H1 (cell line): ENCODE results near the gene SMC2. TPM values are rescaled to one million over a fixed set of nuclear protein-coding genes. Genes with fewer than 3 reads are reported as not detected.

Experiments
- CTCF ChIA-PET: fragments of 300-600 bp; sonication (Branson Sonifier 250); formaldehyde crosslinking; loops from one replicate; lab custom pipeline; 2021; ENCODE audit not compliant: partially characterized antibody; lab: Charles Lee
- POLR2A ChIA-PET: fragments of 300-600 bp; sonication (Branson Sonifier 250); formaldehyde crosslinking; loops from one replicate; lab custom pipeline; 2021; ENCODE audit warnings: inconsistent platforms; ENCODE audit not compliant: partially characterized antibody; lab: Charles Lee
- DNase-seq, 2 experiments: peaks; one replicate each; pipeline versions ENCODE4 v3.0.0 to v3.0.0-alpha.2; 2010 to 2022; ENCODE audit warnings: low spot score in 2 of 2, low read depth in 1 of 2, mixed read lengths in 1 of 2
- FAIRE-seq: peaks from 2 replicates; lab custom pipeline; 2011; peaks lifted over from hg19 to GRCh38; lab: Jason Lieb, UNC
- H2AFZ ChIP-seq: 2 replicates; pipeline ENCODE4 v1.8.1; 2012; ENCODE audit warnings: low read length, inconsistent platforms
- H2AK5ac ChIP-seq: 2 replicates; pipeline ENCODE4 v1.6.1; 2013; ENCODE audit warnings: low read depth, low read length
- H2BK120ac ChIP-seq: replicated peaks from 2 replicates; pipeline ENCODE3; 2013; ENCODE audit warnings: low read depth, low read length, inconsistent platforms
- H2BK12ac ChIP-seq: 2 replicates; pipeline ENCODE4 v1.6.1; 2013; ENCODE audit warnings: low read depth, low read length
- H2BK15ac ChIP-seq: 2 replicates; pipeline ENCODE4 v1.6.1; 2013; ENCODE audit warnings: low read length
- H2BK20ac ChIP-seq: 2 replicates; pipeline ENCODE4 v1.6.1; 2013; ENCODE audit warnings: low read length
- H2BK5ac ChIP-seq: 2 replicates; pipeline ENCODE4 v1.6.1; 2013; ENCODE audit warnings: low read depth, low read length
- H3K14ac ChIP-seq: 2 replicates; pipeline ENCODE4 v1.6.1; 2013; ENCODE audit warnings: inconsistent platforms; ENCODE audit not compliant: insufficient read length
- H3K18ac ChIP-seq: 2 replicates; pipeline ENCODE4 v1.6.1; 2013; ENCODE audit warnings: low read length; ENCODE audit errors: extremely low read depth
- H3K23ac ChIP-seq: 2 replicates; pipeline ENCODE4 v1.6.1; 2013; ENCODE audit warnings: inconsistent platforms; ENCODE audit not compliant: insufficient read length
- H3K23me2 ChIP-seq: 2 replicates; pipeline ENCODE4 v1.6.1; 2013; ENCODE audit warnings: low read depth, low read length
- H3K27ac ChIP-seq: 2 replicates; pipeline ENCODE4 v1.6.1; 2011; ENCODE audit warnings: low read depth, low read length, inconsistent platforms
- H3K27me3 ChIP-seq, 4 experiments: replicated peaks in 1 of 4; 1 replicate in 1 of 4; 2 replicates in 3 of 4; pipeline versions ENCODE4 v1.6.1 to v1.8.1; 2011 to 2013; ENCODE audit warnings: low read length in 3 of 4, mild to moderate bottlenecking in 3 of 4, inconsistent platforms in 2 of 4, mixed read lengths in 2 of 4, moderate library complexity in 1 of 4; ENCODE audit not compliant: control insufficient read depth in 3 of 4, insufficient read depth in 3 of 4; ENCODE audit errors: extremely low read depth in 1 of 4
- H3K36me3 ChIP-seq, 4 experiments: 2 replicates each; pipeline versions ENCODE4 v1.6.1 to v1.8.1; 2011 to 2013; ENCODE audit warnings: mild to moderate bottlenecking in 4 of 4, low read length in 3 of 4, moderate library complexity in 2 of 4, control low read depth in 1 of 4, inconsistent platforms in 1 of 4; ENCODE audit not compliant: insufficient read depth in 4 of 4, control insufficient read depth in 2 of 4
- H3K4ac ChIP-seq: replicated peaks from 2 replicates; pipeline ENCODE3; 2013; ENCODE audit warnings: low read length, low read depth, mixed read lengths, inconsistent platforms; ENCODE audit not compliant: insufficient read length
- H3K4me1 ChIP-seq, 4 experiments: replicated peaks in 1 of 4; 1 replicate in 1 of 4; 2 replicates in 3 of 4; pipeline versions ENCODE4 v1.6.1 to v1.8.1; 2011 to 2013; ENCODE audit warnings: low read length in 3 of 4, inconsistent platforms in 2 of 4, mixed read lengths in 1 of 4; ENCODE audit not compliant: insufficient read depth in 4 of 4, control insufficient read depth in 3 of 4
- H3K4me2 ChIP-seq, 2 experiments: 2 replicates each; pipeline versions ENCODE4 v1.6.1 to v1.8.1; 2011 to 2013; ENCODE audit warnings: low read depth in 2 of 2, low read length in 2 of 2, control low read depth in 1 of 2, inconsistent platforms in 1 of 2, mild to moderate bottlenecking in 1 of 2; ENCODE audit not compliant: insufficient read depth in 1 of 2
- H3K4me3 ChIP-seq, 4 experiments: fragments of 200-600, 300-600 bp in 1 of 4; sonication (generic), shearing (Covaris generic), sonication (Bioruptor Twin) in 1 of 4; 2 replicates each; pipeline versions ENCODE4 v1.5.1 to v1.8.1; 2011 to 2016; ENCODE audit warnings: low read length in 4 of 4, low read depth in 3 of 4, control low read depth in 2 of 4, inconsistent platforms in 2 of 4, mild to moderate bottlenecking in 2 of 4, mixed read lengths in 1 of 4, moderate library complexity in 1 of 4; ENCODE audit not compliant: insufficient read depth in 2 of 4; ENCODE audit errors: extremely low read depth in 1 of 4
- H3K56ac ChIP-seq: replicated peaks from 2 replicates; pipeline ENCODE3; 2013; ENCODE audit warnings: low read depth, mild to moderate bottlenecking, mixed read lengths, low read length, inconsistent platforms; ENCODE audit not compliant: insufficient read length
- H3K79me1 ChIP-seq: 2 replicates; pipeline ENCODE4 v1.6.1; 2013; ENCODE audit warnings: low read depth, low read length, control low read depth
- H3K79me2 ChIP-seq, 2 experiments: 2 replicates each; pipeline versions ENCODE4 v1.6.1 to v1.8.1; 2012 to 2013; ENCODE audit warnings: low read length in 2 of 2, mild to moderate bottlenecking in 2 of 2, inconsistent platforms in 1 of 2; ENCODE audit not compliant: insufficient read depth in 2 of 2, control insufficient read depth in 1 of 2
- H3K9ac ChIP-seq, 4 experiments: replicated peaks in 1 of 4; 1 replicate in 1 of 4; 2 replicates in 3 of 4; pipeline versions ENCODE4 v1.6.1 to v1.8.1; 2011 to 2013; ENCODE audit warnings: low read depth in 3 of 4, low read length in 3 of 4, control low read depth in 2 of 4, mild to moderate bottlenecking in 2 of 4, moderate library complexity in 2 of 4, inconsistent platforms in 1 of 4; ENCODE audit errors: extremely low read depth in 1 of 4
- H3K9me3 ChIP-seq, 2 experiments: 2 replicates each; pipeline versions ENCODE4 v1.6.1 to v1.8.1; 2012 to 2013; ENCODE audit warnings: mild to moderate bottlenecking in 2 of 2, moderate library complexity in 2 of 2, control low read depth in 1 of 2, inconsistent platforms in 1 of 2, low read depth in 1 of 2, low read length in 1 of 2, mixed read lengths in 1 of 2; ENCODE audit not compliant: insufficient read depth in 2 of 2
- H4K20me1 ChIP-seq, 2 experiments: replicated peaks in 1 of 2; 2 replicates each; pipeline versions ENCODE3 to v1.8.1; 2011 to 2013; ENCODE audit warnings: inconsistent platforms in 2 of 2, low read length in 2 of 2, mild to moderate bottlenecking in 1 of 2; ENCODE audit not compliant: insufficient read depth in 2 of 2, control insufficient read depth in 1 of 2
- H4K5ac ChIP-seq: 2 replicates; pipeline ENCODE4 v1.6.1; 2013; ENCODE audit warnings: low read length, low read depth, mixed read lengths, inconsistent platforms; ENCODE audit not compliant: insufficient read length
- H4K8ac ChIP-seq: 2 replicates; pipeline ENCODE4 v1.8.0; 2013; ENCODE audit warnings: mild to moderate bottlenecking, moderate library complexity, low read length, inconsistent platforms; ENCODE audit not compliant: insufficient read depth; ENCODE audit errors: extremely low read depth
- H4K91ac ChIP-seq: replicated peaks from 2 replicates; pipeline ENCODE3; 2013; ENCODE audit warnings: low read length, mixed read lengths, inconsistent platforms; ENCODE audit not compliant: insufficient read length
- RXRA ChIP-seq: IDR thresholded peaks from 2 replicates; pipeline ENCODE4 v1.6.1; 2011; ENCODE audit warnings: low read depth, mild to moderate bottlenecking, low read length, moderate library complexity; ENCODE audit not compliant: insufficient read depth
- SP1 ChIP-seq: IDR thresholded peaks from 2 replicates; pipeline ENCODE4 v1.6.1; 2011; ENCODE audit warnings: low read depth, low read length
- WGBS, 2 experiments: shearing (Covaris generic) in 1 of 2; methylation state at CpG; one replicate each; pipeline versions ENCODE4 v1.1.6 to v1.1.7; 2013 to 2015; ENCODE audit warnings: low lambda C conversion rate in 2 of 2, mixed read lengths in 2 of 2, inconsistent platforms in 1 of 2, low coverage in 1 of 2, missing lambda C conversion rate in 1 of 2; ENCODE audit not compliant: insufficient replicate concordance in 2 of 2, insufficient coverage in 1 of 2, insufficient read length in 1 of 2; ENCODE audit errors: extremely low coverage in 1 of 2, missing lambda C conversion rate in 1 of 2; 5-methylcytosine and 5-hydroxymethylcytosine counted together
- polyA plus RNA-seq, 7 experiments: library from polyadenylated mRNA; depleted of rRNA in 3 of 7; stranded (reverse) in 5 of 7; unstranded in 2 of 7; fragments of >200 nt in 5 of 7; fragments of 200-250 nt in 2 of 7; gene quantifications; 1 replicate in 5 of 7; 2 replicates in 1 of 7; 4 replicates in 1 of 7; pipeline versions ENCODE4 v1.2.1 to v1.2.3, GENCODE V29; 2011 to 2013; ENCODE audit warnings: missing spikeins in 2 of 7, mixed read lengths in 2 of 7
- total RNA-seq: library from RNA; stranded (reverse); fragmentation: NEBNext Ultra II Directional; extraction: Animal tissue kit (Norgen Biotek cat#: 25700); gene quantifications from 2 replicates; pipeline ENCODE4 v1.2.1, GENCODE V29; 2021

The SMC2 gene
- total and polyA plus RNA-seq, 2 of the 8 experiments (the other 6 are each of a cell fraction or from before 2014, with no cell fraction given) = 7.5 to 39.8 TPM

DNA sequence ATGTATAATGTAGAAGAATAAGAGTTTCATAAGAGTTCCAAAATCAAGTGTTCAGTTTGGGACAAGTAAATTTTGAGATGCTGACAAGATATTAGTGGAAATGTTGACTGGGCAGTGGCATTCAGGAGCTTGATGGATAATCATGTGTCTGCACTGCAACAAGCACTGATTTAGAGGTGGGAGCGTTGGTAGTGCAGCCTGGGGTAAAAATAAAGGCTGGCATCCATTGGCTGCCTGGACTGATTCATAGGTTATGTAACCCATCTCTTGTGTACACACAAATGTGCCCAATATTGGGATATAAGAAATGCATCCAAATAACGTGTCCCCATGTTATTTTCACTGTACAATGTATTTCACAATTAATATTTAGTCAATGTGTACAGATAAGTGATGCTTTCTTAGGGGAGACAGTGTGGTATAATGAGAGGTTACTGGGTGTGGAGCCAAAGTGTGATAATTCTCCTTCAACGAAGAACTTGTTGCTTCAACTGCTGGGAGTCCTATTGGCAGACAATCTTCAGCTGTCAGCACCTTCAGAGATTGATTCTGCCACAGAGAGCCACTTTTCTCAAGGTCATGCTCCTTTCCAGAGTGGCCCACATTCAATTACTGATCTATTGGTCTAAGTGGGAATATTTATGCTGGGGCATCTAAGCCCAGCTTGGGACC is 20.9 kb upstream of the SMC2 start:
- no peak overlapping the region for H3K18ac ChIP-seq
- H3K79me1 ChIP-seq = no peaks in the 10 kb centered on the region
- no peak overlapping the region for H3K56ac ChIP-seq
- CTCF ChIA-PET = no interaction called here
- H2AFZ ChIP-seq = no peak overlapping the region
- no peak overlapping the region for H3K23ac ChIP-seq
- no peaks in the 10 kb centered on the region for H3K36me3 ChIP-seq
- no peaks in the 10 kb centered on the region for H3K23me2 ChIP-seq
- H3K27me3 ChIP-seq = no peaks in the 10 kb centered on the region
- H3K79me2 ChIP-seq = no peaks in the 10 kb centered on the region
- H3K4me3 ChIP-seq = no peak overlapping the region
- no peak overlapping the region for H2BK15ac ChIP-seq
- no peak overlapping the region for H2BK20ac ChIP-seq
- H4K91ac ChIP-seq = no peak overlapping the region
- no peak overlapping the region for H2AK5ac ChIP-seq
- TF ChIP-seq SP1 (no peak), RXRA (no peak)
- H4K8ac ChIP-seq = no peak overlapping the region
- no peak overlapping the region for H3K27ac ChIP-seq
- no peak for FAIRE-seq
- no peak for DNase-seq
- no peak overlapping the region for H2BK5ac ChIP-seq
- no peak overlapping the region for H2BK120ac ChIP-seq
- no peak overlapping the region for H2BK12ac ChIP-seq
- H3K4me2 ChIP-seq = no peak overlapping the region
- no peak overlapping the region for H4K5ac ChIP-seq
- no peak overlapping the region for H3K4ac ChIP-seq
- no peaks in the 10 kb centered on the region; a peak in 1 of 4 replicates for H3K9me3 ChIP-seq
- POLR2A ChIA-PET = no interaction called here
- no peaks in the 10 kb centered on the region for H4K20me1 ChIP-seq
- H3K4me1 ChIP-seq = no peaks in the 10 kb centered on the region
- no peak overlapping the region for H3K9ac ChIP-seq
- 81% methylated on average over 3 of the region's 3 CpGs; no CpG with 5 or more reads in 1 of the 2 experiments for WGBS, 2 experiments
- no peak overlapping the region for H3K14ac ChIP-seq
